DMS 273 (cell line): Measurements from ENCODE around the gene AGMO.

ENCODE experiments used
- DNase-seq: peaks from one replicate; lab custom pipeline; 2025; ENCODE audit not compliant: unreplicated experiment; lab: John Stamatoyannopoulos, UW

The AGMO gene

DNA sequence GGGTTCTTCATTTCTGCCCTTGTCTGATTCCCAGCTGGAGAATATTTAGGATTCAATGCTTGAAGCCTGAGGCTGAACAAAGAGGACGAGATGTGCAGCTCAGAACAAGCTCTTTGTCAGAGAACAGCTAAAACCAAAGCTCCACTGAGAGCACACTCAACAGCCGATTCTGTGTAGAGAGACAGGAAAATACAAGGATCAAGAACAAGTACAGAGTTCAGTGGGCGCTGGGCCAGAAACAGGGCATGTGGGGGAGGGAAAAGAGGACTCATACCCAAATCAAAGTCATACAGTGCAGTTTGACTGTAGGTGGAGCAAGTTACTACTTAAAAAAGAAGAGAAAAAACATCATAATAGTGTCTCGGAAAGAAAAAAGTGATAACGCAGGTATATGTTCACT, at the start of gene AGMO:
Gene AGMO, minus strand, starts transcription at position 181 of the 400 bp plus-strand sequence.
- DNase-seq = peak; percentile 22

DNA sequence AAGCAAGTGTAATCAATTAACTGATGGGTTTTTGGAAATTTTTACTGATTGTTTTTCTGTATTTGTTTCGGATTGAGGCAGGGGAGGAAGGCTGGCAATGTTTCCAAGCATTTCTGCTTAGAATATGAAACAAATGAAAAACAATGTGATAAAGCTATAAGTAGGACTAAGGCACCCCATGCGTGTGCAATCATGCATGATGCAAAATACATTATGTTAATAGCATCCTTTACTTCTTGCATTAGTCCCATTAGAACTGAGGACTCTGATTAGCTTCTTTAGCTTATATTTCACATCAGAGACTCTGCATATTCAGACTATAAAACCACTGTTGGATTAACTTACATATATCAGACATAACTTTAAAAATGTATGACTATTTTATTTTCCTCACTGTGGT, 48.7 kb upstream of the AGMO start:
- no peak for DNase-seq

DNA sequence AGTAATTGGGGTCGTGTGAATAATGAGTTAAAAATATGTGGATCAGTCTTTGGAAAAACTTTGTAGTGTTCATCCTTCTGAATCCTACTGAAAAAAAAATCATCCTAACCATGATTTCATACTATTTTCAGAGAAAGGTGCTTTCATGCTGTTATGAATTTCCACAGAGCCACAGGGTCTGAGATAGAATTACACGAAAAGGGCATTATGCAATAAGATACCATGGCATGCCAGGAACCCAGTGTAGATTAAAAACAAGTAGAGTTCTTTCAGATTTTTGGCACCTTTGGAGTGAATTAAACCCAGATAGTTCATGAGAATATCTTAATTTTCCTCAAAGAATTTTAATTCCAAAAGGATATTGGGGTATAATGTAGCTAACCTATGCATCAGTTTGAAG, 47.5 kb upstream of the AGMO start:
- DNase-seq = peak; percentile 23

DNA sequence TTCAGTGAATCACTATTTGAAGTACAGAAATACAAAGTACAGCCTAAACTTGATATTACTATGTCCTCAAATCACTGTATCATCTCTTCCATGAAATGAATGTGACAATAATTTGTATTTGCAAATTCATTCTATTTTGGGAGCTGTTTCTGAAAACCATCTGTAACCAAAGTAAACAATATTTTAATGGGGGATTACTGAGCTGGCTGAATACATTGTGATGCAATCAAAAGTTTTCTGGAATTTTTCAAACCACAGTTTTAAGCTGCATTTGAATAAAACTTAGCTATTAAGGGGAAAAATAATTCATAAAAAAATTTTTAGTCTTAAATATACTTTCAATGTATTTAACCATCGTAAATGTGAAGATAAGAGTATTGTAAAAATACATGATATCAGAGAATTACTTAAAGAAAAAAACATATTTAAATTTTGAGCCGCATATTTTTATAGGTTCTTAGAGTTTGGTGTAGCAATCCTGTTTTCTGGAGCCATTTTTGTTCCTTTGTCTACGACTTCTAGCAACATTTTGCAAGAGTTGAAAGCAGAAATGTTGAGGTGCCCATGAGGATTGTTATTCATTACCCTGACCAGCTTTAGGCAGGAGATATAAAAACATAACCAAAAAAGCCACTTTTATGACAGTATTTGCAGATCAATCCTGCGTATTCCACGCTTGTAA, 45.9 kb upstream of the AGMO start:
- no peak for DNase-seq

DNA sequence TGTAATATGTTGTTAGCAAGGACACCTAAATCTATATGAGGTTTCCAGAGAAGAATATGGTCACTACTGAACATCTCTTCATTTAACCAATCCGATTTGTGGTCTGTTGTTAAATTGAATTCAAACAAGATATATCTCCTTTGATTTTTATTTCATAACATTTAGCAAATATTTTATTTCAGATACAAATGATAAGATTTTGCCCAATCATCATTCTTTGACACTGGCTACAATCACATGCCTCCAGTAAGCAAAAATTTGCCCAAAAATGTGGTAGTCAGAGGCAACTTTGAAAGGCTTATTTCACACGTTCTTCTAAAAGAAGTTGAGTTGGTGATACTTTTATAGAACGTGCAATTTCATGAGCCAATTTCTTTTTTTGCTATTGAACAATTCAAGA, 44.7 kb upstream of the AGMO start:
- no peak for DNase-seq

DNA sequence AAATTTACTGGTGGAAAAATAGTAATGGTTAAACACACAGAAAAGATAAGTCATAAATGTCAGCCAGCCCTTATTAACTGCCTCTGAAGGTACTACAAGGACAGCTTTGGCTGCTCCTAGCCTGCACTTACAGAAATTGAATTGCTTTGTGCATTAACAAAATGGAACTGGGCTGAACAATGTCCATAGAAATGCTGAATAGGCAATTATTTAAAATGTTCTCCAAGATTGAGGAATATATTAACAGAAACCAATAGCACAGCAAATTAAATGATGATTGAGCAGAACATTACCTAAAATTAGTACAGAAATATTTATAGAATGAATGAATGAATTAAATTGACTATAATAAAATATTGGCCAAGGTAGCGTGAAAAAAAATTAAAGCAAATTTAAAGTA, 42.4 kb upstream of the AGMO start:
- DNase-seq = no peak

DNA sequence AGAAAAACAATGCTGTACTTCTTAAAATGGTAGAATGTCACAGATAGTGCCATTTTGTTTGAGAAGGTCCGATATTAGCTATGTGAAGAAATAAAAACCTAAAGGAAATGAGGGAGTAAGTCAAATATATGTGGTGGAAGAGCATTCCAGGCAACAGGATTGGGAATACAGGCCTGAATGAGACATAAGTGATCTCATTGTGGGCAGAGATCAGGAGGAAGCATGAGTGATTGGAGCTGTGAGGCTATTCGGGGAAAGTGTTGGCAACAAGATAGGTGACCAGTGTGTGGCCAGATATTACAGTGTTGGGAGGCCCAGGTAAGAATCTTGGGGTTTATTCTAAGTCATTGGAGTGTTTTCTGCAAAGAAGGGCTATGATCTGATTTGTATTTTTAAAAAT, 41.3 kb upstream of the AGMO start:
- no peak for DNase-seq

DNA sequence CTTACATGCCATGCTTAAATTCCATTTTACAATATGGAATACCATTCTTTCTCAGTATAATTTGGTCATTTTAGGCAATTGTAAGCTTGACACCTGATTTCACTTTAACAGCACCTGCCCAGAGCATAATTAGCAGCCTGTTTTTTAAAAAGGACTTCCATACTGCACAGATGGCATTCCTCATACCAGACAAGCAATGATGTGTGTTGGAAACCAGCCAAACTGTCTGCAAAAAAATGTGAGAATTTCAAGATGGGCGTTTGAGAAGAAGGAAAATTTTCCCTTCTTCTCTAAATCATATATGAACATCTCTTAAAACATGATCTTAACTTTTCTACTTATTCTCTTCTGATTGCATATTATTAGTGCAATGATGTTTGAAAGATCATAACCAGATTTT, 40.4 kb upstream of the AGMO start:
- peak; percentile 94 for DNase-seq

DNA sequence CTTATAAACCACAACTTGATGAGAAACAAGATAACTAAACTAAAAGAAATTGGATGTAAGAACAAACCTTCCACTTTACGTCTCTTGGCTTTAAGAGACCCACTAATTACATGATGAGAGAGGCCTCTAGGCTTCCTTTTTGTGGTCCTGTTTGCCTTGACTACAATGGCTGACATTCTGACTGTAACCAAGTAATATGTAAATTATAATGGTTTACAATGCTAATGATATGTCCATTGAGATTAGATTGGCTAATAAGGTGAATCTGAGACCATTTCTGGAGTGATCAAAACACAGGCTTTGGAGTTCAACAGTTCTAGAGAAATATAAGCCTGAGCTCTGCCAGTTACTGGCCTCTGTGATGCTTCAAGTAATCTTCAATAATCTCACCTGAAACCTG, 39.4 kb upstream of the AGMO start:
- no peak for DNase-seq

DNA sequence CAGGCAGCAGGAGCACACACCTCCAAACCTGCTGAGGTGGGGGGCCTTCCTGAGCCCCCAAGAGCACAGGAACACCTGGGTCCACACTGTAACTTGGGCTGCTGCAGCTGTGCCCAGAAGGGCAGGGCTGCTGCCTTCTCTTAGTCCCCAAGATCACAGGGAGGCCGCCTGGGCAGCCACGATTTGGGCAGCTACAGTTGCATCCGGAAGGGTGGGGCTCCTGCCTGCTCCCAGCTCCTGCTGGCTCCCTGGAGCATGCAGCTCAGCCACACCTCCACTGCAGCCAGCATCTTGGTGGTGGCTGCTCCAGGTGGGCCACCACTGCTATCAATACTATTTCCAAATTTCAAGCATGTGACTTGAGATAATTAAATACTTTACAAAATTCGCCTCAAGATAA, 38.5 kb upstream of the AGMO start:
- no peak for DNase-seq

DNA sequence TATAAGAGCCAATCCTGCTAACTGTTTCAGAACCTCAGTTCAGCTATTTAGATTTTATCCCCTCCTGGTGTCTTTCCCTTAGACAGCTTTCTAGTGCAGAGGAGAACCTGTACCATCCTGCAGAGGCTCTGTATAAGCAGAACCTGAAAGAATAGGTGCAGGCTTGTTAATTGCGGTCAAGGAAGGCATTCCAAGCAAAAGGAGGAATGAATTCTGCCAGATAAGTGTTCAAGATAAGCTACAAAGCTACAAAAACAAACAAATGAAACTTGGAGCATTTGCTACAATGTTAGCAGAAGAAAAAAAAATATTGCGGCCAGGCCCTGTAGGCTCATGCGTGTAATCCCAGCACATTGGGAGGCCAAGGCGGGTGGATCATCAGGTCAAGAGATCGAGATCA, 32.6 kb upstream of the AGMO start:
- DNase-seq = no peak

DNA sequence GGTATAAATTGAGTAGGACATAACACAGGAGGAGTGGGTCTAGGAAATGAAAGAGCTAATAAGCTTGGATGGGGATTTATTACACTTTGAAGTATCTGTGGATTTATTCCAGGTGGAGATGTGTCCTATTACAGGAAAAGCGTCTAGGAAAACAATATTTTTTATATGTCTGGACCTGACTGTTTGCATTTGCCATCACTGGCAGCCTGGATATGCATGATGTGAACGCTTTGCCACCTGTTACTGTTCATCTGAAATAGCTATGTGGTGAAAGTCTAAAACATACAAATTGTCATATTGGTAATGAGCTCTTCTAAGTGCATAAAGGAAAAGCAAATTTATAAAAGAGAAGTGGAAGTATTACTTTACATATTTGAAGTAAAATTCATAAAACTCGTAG, 31.6 kb upstream of the AGMO start:
- no peak for DNase-seq

DNA sequence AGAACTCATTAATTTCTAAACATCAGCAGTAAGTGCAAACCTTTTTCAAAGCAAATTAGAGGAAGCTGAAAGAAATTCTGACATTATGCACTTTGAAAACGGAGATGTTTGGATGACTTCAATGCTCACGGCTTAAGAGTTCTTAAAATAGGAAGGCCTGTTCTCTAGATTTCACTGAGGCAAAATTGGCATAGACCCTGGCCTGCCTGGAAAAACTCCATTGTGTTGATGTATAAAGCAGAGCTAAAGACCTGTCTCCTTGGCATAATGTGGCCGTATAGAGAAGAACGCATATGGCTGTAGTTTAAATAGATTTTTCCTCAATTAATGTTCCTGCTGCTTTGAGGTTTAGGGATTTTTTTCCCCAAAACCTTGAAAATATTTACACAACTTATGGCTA, 24.5 kb upstream of the AGMO start:
- DNase-seq = no peak

DNA sequence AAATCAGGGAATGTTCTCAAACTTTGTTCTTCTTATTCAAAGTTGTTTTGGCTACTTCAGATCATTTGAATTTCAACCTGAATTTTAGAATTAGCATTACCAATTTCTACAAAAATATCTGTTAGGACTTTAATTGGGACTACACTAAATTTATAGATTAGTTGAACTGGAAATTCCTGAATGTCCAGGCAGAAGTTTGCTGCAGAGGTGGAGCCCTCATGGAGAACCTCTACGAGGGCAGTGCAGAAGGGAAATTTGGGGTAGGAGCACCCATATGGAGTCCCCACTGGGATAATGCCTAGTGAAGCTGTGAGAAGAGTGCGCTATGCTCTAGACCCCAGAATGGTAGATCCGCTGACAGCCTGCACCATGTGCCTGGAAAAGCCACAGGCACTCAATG, 22.8 kb upstream of the AGMO start:
- DNase-seq = peak; percentile 32

DNA sequence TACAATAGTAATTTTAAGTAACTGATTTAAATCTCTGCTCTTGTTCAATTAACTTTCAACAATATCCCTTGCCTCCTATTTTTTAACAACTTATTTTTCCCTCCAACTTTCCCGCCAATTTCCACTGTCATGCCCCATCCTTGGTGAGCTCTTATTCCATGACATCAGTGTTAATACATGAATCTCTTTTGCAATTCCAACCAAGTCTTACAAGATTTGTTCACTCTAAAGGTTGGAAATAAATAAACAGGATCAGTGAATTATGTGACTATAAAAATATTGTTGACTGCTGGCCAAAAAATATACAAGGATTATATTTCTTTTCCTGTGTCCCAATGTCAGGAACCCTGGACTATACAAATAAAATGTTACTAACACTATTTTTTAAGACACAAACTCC, 21.0 kb upstream of the AGMO start:
- no peak for DNase-seq

DNA sequence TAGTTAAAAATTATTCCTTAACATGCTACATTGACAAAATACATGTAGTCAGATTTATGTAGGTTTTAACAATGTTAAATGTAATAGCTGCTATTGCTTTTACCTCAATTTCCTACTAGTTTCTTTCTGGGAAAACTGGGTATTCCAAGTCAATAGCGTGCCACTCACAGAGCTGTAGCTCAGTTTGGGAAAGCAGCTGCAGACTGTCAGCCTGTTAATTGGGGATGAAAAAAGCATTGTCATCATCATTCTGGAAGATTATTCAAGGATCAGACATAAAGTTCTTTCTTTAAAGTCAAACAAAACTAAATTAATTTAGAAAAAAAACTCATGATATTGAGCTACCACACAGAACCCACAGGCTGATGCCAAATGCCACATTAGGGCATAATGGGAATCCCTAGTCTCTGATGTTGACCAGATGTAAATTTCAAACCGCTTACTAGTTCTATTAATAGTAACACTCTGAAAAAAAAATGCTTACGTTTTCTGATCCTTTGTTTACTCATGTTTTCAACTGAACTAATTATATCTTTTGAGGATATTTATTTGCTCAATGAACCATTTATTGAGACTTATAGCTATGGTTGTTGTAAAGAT, 19.6 kb upstream of the AGMO start:
- DNase-seq = no peak

DNA sequence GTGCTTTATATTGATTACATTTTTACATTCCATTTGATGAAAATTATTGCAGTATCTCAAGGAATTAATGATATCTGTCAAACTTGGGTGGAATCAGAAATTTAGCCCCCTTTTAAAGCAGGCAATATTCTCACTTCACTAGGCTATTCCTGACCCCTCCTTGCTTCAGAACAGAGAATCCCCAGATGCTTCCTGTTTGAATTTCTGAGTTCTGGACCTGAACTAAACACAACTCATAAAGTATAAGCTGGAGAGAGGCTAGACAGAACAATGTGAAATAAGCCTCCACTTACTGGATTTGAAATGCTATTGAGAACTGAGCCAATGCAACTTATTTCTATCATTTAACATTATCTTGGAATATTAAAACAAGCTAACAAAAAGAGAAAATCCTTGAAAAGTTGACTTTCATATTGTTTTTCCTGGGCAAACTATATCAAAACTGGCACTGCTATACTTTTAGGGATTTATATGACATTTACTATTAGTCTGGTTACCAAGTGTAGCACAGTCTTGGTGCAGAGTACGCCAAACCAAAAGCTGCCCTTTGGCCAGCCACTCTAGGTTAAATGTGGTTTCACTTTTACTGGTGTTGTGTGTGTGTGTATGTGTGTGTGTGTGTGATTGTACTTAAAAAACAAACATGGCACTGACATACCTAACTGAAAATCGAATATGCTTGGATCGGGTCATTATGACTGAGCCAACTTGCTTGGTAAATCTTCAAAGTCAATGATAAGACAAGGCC, 19.0 kb upstream of the AGMO start:
- DNase-seq = no peak

DNA sequence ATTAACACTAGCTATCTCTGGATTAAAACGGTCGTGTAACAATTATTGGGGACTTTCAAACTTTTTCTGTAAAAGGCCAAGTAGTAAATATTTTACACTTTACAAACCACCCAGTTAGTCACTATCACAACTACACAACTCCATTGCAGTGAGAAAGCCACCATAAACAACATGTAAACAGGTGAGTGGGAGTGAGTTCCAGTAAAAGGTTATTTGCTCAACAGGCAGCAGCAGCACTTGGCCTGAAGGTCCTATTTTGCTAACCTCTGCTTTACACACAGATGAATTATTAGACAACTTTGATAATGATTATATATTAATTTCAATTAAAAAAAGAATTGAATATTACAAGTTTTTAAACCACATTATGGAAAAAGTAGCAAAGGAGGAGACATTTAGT, 15.8 kb upstream of the AGMO start:
- peak; percentile 27 for DNase-seq

DNA sequence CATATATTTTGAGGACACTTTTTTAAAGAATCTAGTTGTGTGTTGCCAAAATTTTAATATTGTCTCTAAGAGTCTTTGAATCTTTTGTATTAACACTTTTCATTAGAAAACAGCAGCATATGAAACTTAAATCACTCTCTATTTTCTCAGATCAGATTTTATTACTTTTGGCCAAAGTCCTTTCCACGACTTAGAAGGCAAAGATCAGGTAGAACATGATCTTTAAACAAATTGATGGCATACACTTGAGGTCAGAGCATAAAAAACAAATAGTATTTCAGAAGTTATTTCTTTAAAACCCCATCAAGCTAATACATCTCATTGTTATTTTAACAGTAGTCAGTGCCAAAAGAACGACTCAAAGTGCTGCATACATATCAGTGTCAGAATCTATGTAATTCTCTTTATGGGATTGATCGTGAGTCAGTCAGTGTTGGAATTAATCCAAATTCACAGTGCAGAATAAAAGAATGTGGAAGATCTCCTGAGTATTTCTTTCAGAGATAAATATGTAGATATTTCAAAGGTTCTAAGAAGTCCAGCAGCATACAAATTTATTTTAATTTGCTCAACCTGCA, 9.6 kb upstream of the AGMO start:
- DNase-seq = no peak

DNA sequence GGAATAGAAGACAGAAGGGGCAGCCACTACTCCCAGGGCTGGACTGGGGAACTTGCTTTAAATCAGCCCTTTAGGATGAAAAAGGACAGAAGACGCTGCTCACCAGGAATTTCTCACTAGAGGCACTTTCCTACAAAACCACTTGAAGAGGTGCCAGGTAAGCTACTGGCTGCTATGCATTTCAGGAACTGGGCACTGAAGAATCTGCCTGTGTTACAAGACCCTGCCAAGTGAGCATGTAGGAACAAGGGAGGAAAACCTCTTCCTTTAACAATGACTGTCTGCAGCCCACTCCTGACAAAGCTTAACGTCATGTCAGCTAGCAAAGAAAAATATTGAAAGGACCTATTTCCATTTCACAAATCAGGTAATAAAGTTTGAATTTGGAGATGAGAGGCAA, 5.8 kb upstream of the AGMO start:
- no peak for DNase-seq

DNA sequence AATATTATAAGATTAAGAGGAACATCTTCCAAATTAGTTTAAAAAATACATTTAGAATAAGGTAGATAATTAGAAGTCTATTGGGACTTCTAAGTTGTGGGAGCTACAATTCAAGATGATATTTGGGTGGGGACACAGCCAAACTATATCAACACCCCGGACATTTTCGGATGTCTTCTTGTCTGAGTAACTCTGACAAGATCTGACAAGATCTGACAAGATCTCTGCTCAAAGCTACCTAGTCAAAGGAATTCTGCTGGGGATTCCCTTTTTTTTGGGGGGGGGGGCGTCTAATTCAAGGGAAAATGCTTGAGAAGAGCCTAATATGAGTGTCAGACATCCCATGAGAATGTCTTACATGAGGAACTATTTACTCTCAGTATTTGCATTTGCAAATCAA, 5.2 kb upstream of the AGMO start:
- no peak for DNase-seq

DNA sequence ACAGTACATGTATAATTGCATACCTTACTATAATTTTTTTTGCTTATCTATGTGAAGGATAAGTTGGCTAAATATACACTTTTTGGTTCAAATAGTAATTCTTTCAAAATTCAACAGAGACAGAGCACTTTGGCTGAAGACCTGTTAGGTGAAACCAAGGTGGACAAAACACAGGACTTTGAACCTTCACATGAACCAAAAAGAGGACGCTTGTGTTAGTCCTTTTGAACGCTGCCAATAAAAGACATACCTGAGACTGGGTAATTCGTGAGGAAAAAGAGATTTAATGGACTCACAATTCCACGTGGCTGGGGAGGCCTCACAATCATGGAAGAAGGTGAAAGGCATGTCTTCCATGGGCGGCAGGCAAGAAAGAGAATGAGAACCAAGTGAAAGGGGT, 4.7 kb upstream of the AGMO start:
- DNase-seq = no peak
